ENCODE data around the gene NPHP1.
"Not testable (repeated sequence)": the region's sequence is repeated elsewhere in the genome, so short reads cannot be mapped to it uniquely, and the experiment has no call there.

NPHP1 gene

GRCh38 chr2:110103061-110103961 is 101.5 kb downstream of the NPHP1 start:
- no peak for DNase-seq (ENCODE audit: low read depth in 2 of 2)

GRCh38 chr2:110101901-110102803 is 102.7 kb downstream of the NPHP1 start:
- DNase-seq (ENCODE audit: low read depth in 2 of 2), result no peak

GRCh38 chr2:110101280-110101844 is 103.5 kb downstream of the NPHP1 start:
- DNase-seq (ENCODE audit: low read depth in 2 of 2), result no peak

GRCh38 chr2:110100880-110101279 is 103.9 kb downstream of the NPHP1 start:
- not testable (repeated sequence) for DNase-seq (ENCODE audit: low read depth in 2 of 2)

GRCh38 chr2:110100480-110100879 is 104.3 kb downstream of the NPHP1 start:
- no peak for DNase-seq (ENCODE audit: low read depth in 2 of 2)

GRCh38 chr2:110099471-110100225 is 105.2 kb downstream of the NPHP1 start:
- DNase-seq (ENCODE audit: low read depth in 2 of 2), result no peak

- no peak for DNase-seq (ENCODE audit: low read depth in 2 of 2)
Measured at GRCh38 chr2:110099038-110099425, 105.8 kb downstream of the NPHP1 start.

- DNase-seq (ENCODE audit: low read depth in 2 of 2), result no peak
Measured at GRCh38 chr2:110097506-110098220, 107.2 kb downstream of the NPHP1 start.

- DNase-seq (ENCODE audit: low read depth in 2 of 2), result no peak
Measured at GRCh38 chr2:110095994-110096633, 108.7 kb downstream of the NPHP1 start.

GRCh38 chr2:110094884-110095534 is 109.8 kb downstream of the NPHP1 start:
- not testable (repeated sequence) for DNase-seq (ENCODE audit: low read depth in 2 of 2)

- not testable (repeated sequence) for DNase-seq (ENCODE audit: low read depth in 2 of 2)
Measured at GRCh38 chr2:110093924-110094323, 110.9 kb downstream of the NPHP1 start.

- DNase-seq (ENCODE audit: low read depth in 2 of 2), result not testable (repeated sequence)
Measured at GRCh38 chr2:110090164-110090563, 114.6 kb downstream of the NPHP1 start.

GRCh38 chr2:110083757-110084156 is 121.1 kb downstream of the NPHP1 start:
- DNase-seq (ENCODE audit: low read depth in 2 of 2), result not testable (repeated sequence)

GRCh38 chr2:110083162-110083561 is 121.7 kb downstream of the NPHP1 start:
- not testable (repeated sequence) for DNase-seq (ENCODE audit: low read depth in 2 of 2)

GRCh38 chr2:110078104-110078503 is 126.7 kb downstream of the NPHP1 start:
- not testable (repeated sequence) for DNase-seq (ENCODE audit: low read depth in 2 of 2)

- not testable (repeated sequence) for DNase-seq (ENCODE audit: low read depth in 2 of 2)
Measured at GRCh38 chr2:110075896-110076295, 128.9 kb downstream of the NPHP1 start.
